H4 (cell line): ENCODE results near the gene MYRIP. TPM values are rescaled to one million over a fixed set of nuclear protein-coding genes. Genes with fewer than 3 reads are reported as not detected.
"Not testable (repeated sequence)": the region's sequence is repeated elsewhere in the genome, so short reads cannot be mapped to it uniquely, and the experiment has no call there.

Source experiments
- DNase-seq: peaks from one replicate; pipeline ENCODE4 v3.0.0-alpha.2; 2015; ENCODE audit warnings: low spot score
- total RNA-seq: library from RNA; depleted of rRNA; stranded (reverse); fragments of >200 nt; shearing (Covaris generic); gene quantifications from 2 replicates; pipeline ENCODE4 v1.2.3, GENCODE V29; 2014

The MYRIP gene
- total RNA-seq, 1 experiment from 2014 or later = not detected

- DNase-seq = no peak
These were observed 472.6 kb downstream of the MYRIP start for GRCh38 chr3:40281995-40282394.

- not testable (repeated sequence) for DNase-seq
These were observed 473.6 kb downstream of the MYRIP start for GRCh38 chr3:40283057-40283456.

- no peak for DNase-seq
These were observed 477.8 kb downstream of the MYRIP start for GRCh38 chr3:40287248-40287647.

- DNase-seq = peak; percentile 6
These were observed 481.0 kb downstream of the MYRIP start for GRCh38 chr3:40290396-40290795.

GRCh38 chr3:40291471-40291870 lies 482.1 kb downstream of the MYRIP start:
- DNase-seq = no peak

- DNase-seq = no peak
These were observed 483.4 kb downstream of the MYRIP start for GRCh38 chr3:40292637-40293349.

GRCh38 chr3:40294434-40294833 lies 485.0 kb downstream of the MYRIP start:
- DNase-seq = no peak

GRCh38 chr3:40298075-40298474 lies 488.7 kb downstream of the MYRIP start:
- no peak for DNase-seq

GRCh38 chr3:40299130-40299720 lies 489.8 kb downstream of the MYRIP start:
- DNase-seq = no peak

- peak; percentile 58 for DNase-seq
These were observed 490.4 kb downstream of the MYRIP start for GRCh38 chr3:40299721-40300335.

- DNase-seq = no peak
These were observed 493.4 kb downstream of the MYRIP start for GRCh38 chr3:40302784-40303183.

- no peak for DNase-seq
These were observed 494.9 kb downstream of the MYRIP start for GRCh38 chr3:40304352-40304751.

GRCh38 chr3:40306336-40306735 lies 496.9 kb downstream of the MYRIP start:
- no peak for DNase-seq

GRCh38 chr3:40307176-40307575 lies 497.8 kb downstream of the MYRIP start:
- DNase-seq = no peak

- no peak for DNase-seq
These were observed 499.5 kb downstream of the MYRIP start for GRCh38 chr3:40308725-40309417.

- DNase-seq = peak; percentile 87
These were observed 500.1 kb downstream of the MYRIP start, which contains the start of gene EIF1B for GRCh38 chr3:40309418-40309924. Gene EIF1B (plus strand): TSS chr3:40309707. CDS start chr3:40309942, 235 bp downstream.
